Measurements from ENCODE around the gene DTYMK. TPM values are rescaled to one million over a fixed set of nuclear protein-coding genes. Genes with fewer than 3 reads are reported as not detected.
A peak's percentile ranks its signal among the peaks of the same experiment; 100 is the strongest.

The DTYMK gene
- total and polyA plus RNA-seq, 10 donors = 14.0 to 38.9 (median 19.4) TPM

GRCh38 chr2:241722896-241723454, 36.4 kb upstream of the DTYMK start:
- no peak for DNase-seq
- WGBS, 5 donors = 96 to 98% (median 97%) methylated on average over 17 to 21 of the region's 21 CpGs
- intact Hi-C loops (cut with DNase I; ENCODE audit: low total_unique reads) = no loop called here

GRCh38 chr2:241721852-241722251, 35.2 kb upstream of the DTYMK start:
- Histone ChIP-seq H3K36me3 (peaks cover 0 to 100% (median 65%) of the 10 kb centered on the region in 6 donors), H3K27me3 (replicated peaks in 1 of 7) (no peaks in the 10 kb centered on the region), H3K9me3 (peaks cover 0 to 16% (median 4%) of the 10 kb centered on the region in 8 donors), H3K27ac (no peak overlapping the region), H3K4me3 (no peak overlapping the region), H3K4me1 (no peaks in the 10 kb centered on the region)
- intact Hi-C loops (cut with DNase I; ENCODE audit: low total_unique reads) = no loop called here
- WGBS, 5 donors = 88 to 96% (median 92%) methylated on average over 12 of the region's 12 CpGs
- no peak for TF ChIP-seq POLR2A (IDR thresholded peaks at IDR 0.05)
- peak in 1 of 3 donors; percentile 25 for TF ChIP-seq POLR2AphosphoS5 (IDR thresholded peaks at IDR 0.05)
- no peak for TF ChIP-seq CTCF (IDR thresholded peaks at IDR 0.05 in 8 of 11, conservative IDR thresholded peaks at IDR 0.05 in 3 of 11)
- DNase-seq = no peak

More at GRCh38 chr2:241722896-241723454, 36.4 kb upstream of the DTYMK start:
- Histone ChIP-seq H3K27me3 (replicated peaks in 1 of 7) (no peaks in the 10 kb centered on the region), H3K4me3 (no peak overlapping the region), H3K4me1 (no peaks in the 10 kb centered on the region), H3K36me3 (peaks cover 0 to 89% (median 58%) of the 10 kb centered on the region in 6 donors), H3K9me3 (peaks cover 0 to 16% (median 4%) of the 10 kb centered on the region in 8 donors), H3K27ac (no peak overlapping the region)
- TF ChIP-seq POLR2AphosphoS5 (IDR thresholded peaks at IDR 0.05) = no peak

- WGBS, 5 donors = 90 to 100% (median 95%) methylated on average over 10 to 15 of the region's 15 CpGs
- DNase-seq = no peak
Observed at GRCh38 chr2:241720560-241720959, 33.9 kb upstream of the DTYMK start.

GRCh38 chr2:241720099-241720498, 33.5 kb upstream of the DTYMK start:
- Histone ChIP-seq H3K36me3 (peaks cover 0 to 100% (median 60%) of the 10 kb centered on the region in 6 donors), H3K4me1 (no peaks in the 10 kb centered on the region), H3K27ac (no peak overlapping the region), H3K9me3 (peaks cover 0 to 16% (median 4%) of the 10 kb centered on the region in 8 donors), H3K4me3 (no peak overlapping the region), H3K27me3 (replicated peaks in 1 of 7) (no peaks in the 10 kb centered on the region)
- no peak for DNase-seq
- TF ChIP-seq POLR2A (IDR thresholded peaks at IDR 0.05) (no peak), POLR2AphosphoS5 (IDR thresholded peaks at IDR 0.05) (peak in 1 of 3 donors; percentile 42)
- intact Hi-C loops (cut with DNase I; ENCODE audit: low total_unique reads) = no loop called here
- 96 to 97% (median 96%) methylated on average over 14 to 19 of the region's 19 CpGs; no CpG with 5 or more reads in 1 of the 5 donors for WGBS, 5 donors

More at GRCh38 chr2:241720560-241720959, 33.9 kb upstream of the DTYMK start:
- H3K27ac ChIP-seq = no peak overlapping the region
- no peaks in the 10 kb centered on the region for H3K27me3 ChIP-seq (replicated peaks in 1 of 7)
- H3K4me1 ChIP-seq = no peaks in the 10 kb centered on the region
- TF ChIP-seq CTCF (IDR thresholded peaks at IDR 0.05 in 8 of 11, conservative IDR thresholded peaks at IDR 0.05 in 3 of 11) = no peak
- intact Hi-C loops (cut with DNase I; ENCODE audit: low total_unique reads) = no loop called here
- H3K4me3 ChIP-seq = no peak overlapping the region
- peaks cover 0 to 100% (median 62%) of the 10 kb centered on the region in 6 donors for H3K36me3 ChIP-seq
- H3K9me3 ChIP-seq = peaks cover 0 to 16% (median 4%) of the 10 kb centered on the region in 8 donors

GRCh38 chr2:241719093-241719492, 32.5 kb upstream of the DTYMK start:
- TF ChIP-seq POLR2AphosphoS5 (IDR thresholded peaks at IDR 0.05) (no peak), POLR2A (IDR thresholded peaks at IDR 0.05) (no peak), CTCF (IDR thresholded peaks at IDR 0.05 in 8 of 11, conservative IDR thresholded peaks at IDR 0.05 in 3 of 11) (no peak)
- Histone ChIP-seq H3K4me3 (no peak overlapping the region), H3K4me1 (no peaks in the 10 kb centered on the region), H3K27me3 (replicated peaks in 1 of 7) (no peaks in the 10 kb centered on the region), H3K36me3 (peaks cover 0 to 100% (median 66%) of the 10 kb centered on the region in 6 donors), H3K9me3 (peaks cover 0 to 16% (median 5%) of the 10 kb centered on the region in 8 donors), H3K27ac (no peak overlapping the region)
- DNase-seq = no peak
- intact Hi-C loops (cut with DNase I; ENCODE audit: low total_unique reads) = no loop called here
- 88 to 96% (median 95%) methylated on average over 13 to 16 of the region's 16 CpGs for WGBS, 5 donors

Measured in spleen (tissue), 11 donors.